ENCODE data around the gene COL1A2.

COL1A2 gene

DNA sequence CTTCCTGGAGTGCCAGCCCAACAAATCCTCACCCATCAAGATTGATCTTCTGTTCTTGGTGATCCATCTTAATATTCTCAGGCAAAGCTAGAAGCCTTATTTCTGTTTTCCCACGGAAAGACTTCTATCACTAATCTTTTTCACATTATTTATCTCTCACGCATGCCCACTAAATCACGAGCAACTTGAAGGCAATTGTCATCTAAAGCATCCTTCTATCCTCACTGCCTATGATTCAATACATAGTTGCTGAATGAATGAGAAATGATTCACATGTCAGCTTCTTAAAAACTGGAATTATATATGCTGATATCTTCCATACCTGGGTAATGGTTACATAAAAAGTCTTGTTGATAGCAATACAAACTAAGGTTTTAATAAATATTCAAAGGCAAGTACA lies 12.6 kb upstream of the COL1A2 start:
- H3K4me1 ChIP-seq (ENCODE audit: control insufficient read depth in 1 of 2, insufficient read depth in 1 of 2, low read depth in 1 of 2, low read length in 1 of 2) = peaks cover 0 to 20% of the 10 kb centered on the region in 2 experiments
- no peaks in the 10 kb centered on the region for H3K9me3 ChIP-seq
- no peak overlapping the region for H3K4me3 ChIP-seq (ENCODE audit: low read depth in 1 of 2, low read length in 1 of 2)
- no peak overlapping the region for H3K27ac ChIP-seq
- TF ChIP-seq, protein P1, sequence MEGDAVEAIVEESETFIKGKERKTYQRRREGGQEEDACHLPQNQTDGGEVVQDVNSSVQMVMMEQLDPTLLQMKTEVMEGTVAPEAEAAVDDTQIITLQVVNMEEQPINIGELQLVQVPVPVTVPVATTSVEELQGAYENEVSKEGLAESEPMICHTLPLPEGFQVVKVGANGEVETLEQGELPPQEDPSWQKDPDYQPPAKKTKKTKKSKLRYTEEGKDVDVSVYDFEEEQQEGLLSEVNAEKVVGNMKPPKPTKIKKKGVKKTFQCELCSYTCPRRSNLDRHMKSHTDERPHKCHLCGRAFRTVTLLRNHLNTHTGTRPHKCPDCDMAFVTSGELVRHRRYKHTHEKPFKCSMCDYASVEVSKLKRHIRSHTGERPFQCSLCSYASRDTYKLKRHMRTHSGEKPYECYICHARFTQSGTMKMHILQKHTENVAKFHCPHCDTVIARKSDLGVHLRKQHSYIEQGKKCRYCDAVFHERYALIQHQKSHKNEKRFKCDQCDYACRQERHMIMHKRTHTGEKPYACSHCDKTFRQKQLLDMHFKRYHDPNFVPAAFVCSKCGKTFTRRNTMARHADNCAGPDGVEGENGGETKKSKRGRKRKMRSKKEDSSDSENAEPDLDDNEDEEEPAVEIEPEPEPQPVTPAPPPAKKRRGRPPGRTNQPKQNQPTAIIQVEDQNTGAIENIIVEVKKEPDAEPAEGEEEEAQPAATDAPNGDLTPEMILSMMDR (IDR thresholded peaks at IDR 0.05) = no peak
- no peaks in the 10 kb centered on the region for H3K27me3 ChIP-seq
- no peaks in the 10 kb centered on the region for H3K36me3 ChIP-seq

DNA sequence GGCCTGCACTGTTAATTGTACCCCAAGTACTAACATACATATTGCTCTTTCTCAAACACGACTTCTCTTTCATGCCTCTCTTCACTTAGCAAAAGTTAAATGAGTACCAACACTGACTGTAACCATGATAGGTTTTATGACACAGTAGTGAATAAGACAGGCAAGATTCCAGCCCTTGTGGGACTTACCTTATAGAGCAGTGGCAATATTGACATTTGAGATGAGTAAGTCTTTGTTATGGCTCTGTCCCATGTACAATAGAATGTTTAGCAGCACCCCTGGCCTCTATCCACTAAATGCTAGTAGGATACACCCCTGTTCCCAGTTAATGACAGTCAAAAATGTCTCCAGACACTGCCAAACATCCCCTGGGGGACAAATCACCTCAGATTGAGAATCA lies 11.9 kb upstream of the COL1A2 start:
- Histone ChIP-seq H3K36me3 (no peaks in the 10 kb centered on the region), H3K27me3 (no peaks in the 10 kb centered on the region), H3K27ac (no peak overlapping the region), H3K9me3 (no peaks in the 10 kb centered on the region), H3K4me1 (ENCODE audit: control insufficient read depth in 1 of 2, insufficient read depth in 1 of 2, low read depth in 1 of 2, low read length in 1 of 2) (peaks cover 0 to 14% of the 10 kb centered on the region in 2 experiments), H3K4me3 (ENCODE audit: low read depth in 1 of 2, low read length in 1 of 2) (no peak overlapping the region)
- TF ChIP-seq, protein P1 (IDR thresholded peaks at IDR 0.05) = no peak

DNA sequence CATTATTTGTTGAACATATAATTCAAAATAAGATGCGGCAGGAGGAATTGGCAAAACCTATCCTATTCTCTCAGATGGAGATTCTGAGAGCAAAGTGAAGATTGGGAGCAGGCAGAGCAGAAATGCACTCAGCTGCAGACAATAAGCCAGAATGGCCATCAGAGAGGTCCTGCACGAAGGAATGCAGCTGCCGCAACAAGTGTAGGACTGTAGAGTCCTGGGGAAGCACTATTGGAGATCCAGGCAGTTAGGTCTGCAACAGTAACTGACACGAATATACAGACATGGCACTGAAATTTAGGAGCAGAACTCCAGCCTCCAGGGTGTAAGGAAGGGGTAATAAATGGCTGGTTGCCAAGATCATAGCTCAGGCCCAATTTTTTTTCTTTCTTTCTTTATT lies 10.4 kb upstream of the COL1A2 start:
- TF ChIP-seq, protein P1 (IDR thresholded peaks at IDR 0.05) = no peak
- H3K4me1 ChIP-seq (ENCODE audit: control insufficient read depth in 1 of 2, insufficient read depth in 1 of 2, low read depth in 1 of 2, low read length in 1 of 2) = no peaks in the 10 kb centered on the region
- H3K36me3 ChIP-seq = no peaks in the 10 kb centered on the region
- H3K27ac ChIP-seq = no peak overlapping the region
- H3K4me3 ChIP-seq (ENCODE audit: low read depth in 1 of 2, low read length in 1 of 2) = no peak overlapping the region
- H3K9me3 ChIP-seq = no peaks in the 10 kb centered on the region
- H3K27me3 ChIP-seq = no peaks in the 10 kb centered on the region

DNA sequence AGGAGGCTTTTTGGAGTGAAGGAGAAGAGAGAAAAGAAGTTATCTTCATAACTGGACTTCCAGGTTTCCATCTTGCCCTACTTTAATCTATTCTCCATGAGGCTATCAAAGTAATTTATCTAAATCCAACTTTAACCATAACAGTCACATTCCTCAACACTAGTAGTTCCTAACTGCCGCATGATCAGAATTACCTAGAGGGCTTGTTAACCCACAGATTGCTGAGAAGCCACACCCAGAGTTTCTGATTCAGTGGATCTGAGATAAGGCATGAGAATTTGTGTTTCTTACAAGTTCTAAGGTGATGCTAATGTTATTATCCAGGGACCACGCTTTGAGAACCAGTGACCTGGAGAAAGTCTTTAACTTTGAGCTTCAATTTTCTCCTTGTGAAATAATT lies 8.3 kb upstream of the COL1A2 start:
- Histone ChIP-seq H3K4me3 (ENCODE audit: low read depth in 1 of 2, low read length in 1 of 2) (no peak overlapping the region), H3K27ac (no peak overlapping the region), H3K9me3 (no peaks in the 10 kb centered on the region), H3K27me3 (peaks cover 2% of the 10 kb centered on the region), H3K36me3 (no peaks in the 10 kb centered on the region), H3K4me1 (ENCODE audit: control insufficient read depth in 1 of 2, insufficient read depth in 1 of 2, low read depth in 1 of 2, low read length in 1 of 2) (no peaks in the 10 kb centered on the region)
- TF ChIP-seq, protein P1 (IDR thresholded peaks at IDR 0.05) = no peak

DNA sequence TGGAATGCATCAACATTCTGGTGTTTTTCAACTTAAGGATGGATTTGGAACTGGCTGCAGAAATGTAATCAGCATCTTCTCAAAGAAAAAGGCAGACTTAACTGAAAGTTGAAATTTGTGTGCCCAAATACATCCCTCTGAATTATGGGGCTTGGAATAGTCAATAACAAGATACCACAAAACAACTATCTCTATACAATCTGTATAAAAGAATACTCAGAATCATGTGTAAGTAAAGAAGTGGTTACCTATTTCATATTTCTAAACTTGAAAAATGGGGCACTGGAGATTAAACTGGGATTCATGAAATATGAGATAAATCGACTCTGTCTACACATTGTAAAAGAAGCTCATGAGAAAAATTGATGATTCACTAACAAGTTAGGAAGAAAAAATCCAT lies 6.2 kb upstream of the COL1A2 start:
- no peaks in the 10 kb centered on the region for H3K9me3 ChIP-seq
- TF ChIP-seq, protein P1 (IDR thresholded peaks at IDR 0.05) = no peak
- H3K4me1 ChIP-seq (ENCODE audit: control insufficient read depth in 1 of 2, insufficient read depth in 1 of 2, low read depth in 1 of 2, low read length in 1 of 2) = no peaks in the 10 kb centered on the region
- peaks cover 23% of the 10 kb centered on the region for H3K27me3 ChIP-seq
- no peak overlapping the region for H3K4me3 ChIP-seq (ENCODE audit: low read depth in 1 of 2, low read length in 1 of 2)
- no peak overlapping the region for H3K27ac ChIP-seq
- H3K36me3 ChIP-seq = no peaks in the 10 kb centered on the region

DNA sequence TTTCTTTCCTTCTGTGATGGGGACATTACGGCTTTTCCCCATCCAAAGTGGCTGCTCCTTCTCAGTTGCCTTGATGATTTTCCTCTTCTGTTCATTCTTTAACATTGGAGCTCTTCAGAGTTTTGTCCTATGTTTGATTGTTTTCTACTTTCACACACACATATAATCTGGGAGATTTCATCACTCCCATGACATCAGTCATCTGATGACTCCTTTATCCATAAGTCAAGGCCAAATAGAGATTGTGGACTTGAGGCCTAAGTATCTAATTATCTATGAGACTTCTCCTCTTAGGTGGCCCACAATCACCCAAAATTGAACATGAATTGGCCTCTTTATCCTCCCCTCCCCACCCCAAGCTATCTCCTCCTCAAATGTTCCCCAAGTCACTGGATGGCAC lies 5.3 kb upstream of the COL1A2 start:
- no peak overlapping the region for H3K4me3 ChIP-seq (ENCODE audit: low read depth in 1 of 2, low read length in 1 of 2)
- TF ChIP-seq, protein P1 (IDR thresholded peaks at IDR 0.05) = no peak
- no peaks in the 10 kb centered on the region for H3K4me1 ChIP-seq (ENCODE audit: control insufficient read depth in 1 of 2, insufficient read depth in 1 of 2, low read depth in 1 of 2, low read length in 1 of 2)
- H3K27ac ChIP-seq = no peak overlapping the region
- no peaks in the 10 kb centered on the region for H3K9me3 ChIP-seq
- peaks cover 31% of the 10 kb centered on the region for H3K27me3 ChIP-seq
- H3K36me3 ChIP-seq = no peaks in the 10 kb centered on the region

Data from neutrophil (primary cell).